H1 (cell line): ENCODE results near the gene ACADM. TPM values are rescaled to one million over a fixed set of nuclear protein-coding genes. Genes with fewer than 3 reads are reported as not detected.
A peak's percentile ranks its signal among the peaks of the same experiment; 100 is the strongest.

Experiments used
- BCL11A ChIP-seq, 2 experiments: IDR thresholded peaks; one replicate each; pipeline ENCODE4 v1.6.1; 2011; ENCODE audit warnings: low read depth in 2 of 2, low read length in 2 of 2, mild to moderate bottlenecking in 2 of 2
- CHD1 ChIP-seq: IDR thresholded peaks from 2 replicates; pipeline ENCODE4 v1.6.1; 2012; ENCODE audit warnings: low read depth, low read length, improper control_type of control experiment
- CTBP2 ChIP-seq: IDR thresholded peaks from 2 replicates; pipeline ENCODE4 v1.7.0; 2011; ENCODE audit warnings: borderline replicate concordance, mild to moderate bottlenecking, moderate library complexity, mixed read lengths, low read length; ENCODE audit not compliant: insufficient read depth, insufficient read length
- FOSL1 ChIP-seq: IDR thresholded peaks from 2 replicates; pipeline ENCODE4 v1.6.1; 2011; ENCODE audit warnings: mild to moderate bottlenecking, low read depth, low read length, moderate library complexity; ENCODE audit not compliant: insufficient read depth
- GABPA ChIP-seq: IDR thresholded peaks from 2 replicates; pipeline ENCODE4 v1.6.1; 2011; ENCODE audit warnings: mild to moderate bottlenecking, low read length, moderate library complexity, borderline replicate concordance; ENCODE audit not compliant: insufficient read depth
- HDAC6 ChIP-seq: IDR thresholded peaks from one replicate; pipeline ENCODE4 v1.7.1; 2012; ENCODE audit warnings: low read depth, mild to moderate bottlenecking, inconsistent platforms, low read length, moderate library complexity
- JUN ChIP-seq: IDR thresholded peaks from 2 replicates; pipeline ENCODE4 v1.6.1; 2011; ENCODE audit warnings: low read depth, mild to moderate bottlenecking, improper control_type of control experiment, low read length
- JUND ChIP-seq: IDR thresholded peaks from 2 replicates; pipeline ENCODE4 v1.6.1; 2011; ENCODE audit warnings: mild to moderate bottlenecking, improper control_type of control experiment, low read length
- NANOG ChIP-seq: IDR thresholded peaks from 2 replicates; pipeline ENCODE4 v1.6.1; 2011; ENCODE audit warnings: low read length, low read depth, mild to moderate bottlenecking, inconsistent platforms; ENCODE audit not compliant: insufficient read depth, poor library complexity, severe bottlenecking
- POLR2A ChIP-seq, 2 experiments: IDR thresholded peaks; 1 replicate in 1 of 2; 2 replicates in 1 of 2; pipeline ENCODE4 v1.6.1; 2011; ENCODE audit warnings: low read depth in 2 of 2, low read length in 2 of 2, mild to moderate bottlenecking in 2 of 2; ENCODE audit errors: control extremely low read depth in 1 of 2
- RBBP5 ChIP-seq: IDR thresholded peaks from 2 replicates; pipeline ENCODE4 v1.7.1; 2012; ENCODE audit warnings: low read depth, mild to moderate bottlenecking, inconsistent platforms, low read length, moderate library complexity, borderline replicate concordance
- RNF2 ChIP-seq: fragments of 200-900, 300-1000 bp; sonication (generic); IDR thresholded peaks from 2 replicates; pipeline ENCODE4 v1.7.1; 2016; ENCODE audit warnings: borderline replicate concordance, low read depth, mild to moderate bottlenecking, antibody characterized with exemption, low read length; ENCODE audit not compliant: poor library complexity, severe bottlenecking; ENCODE audit errors: missing control alignments
- RXRA ChIP-seq: IDR thresholded peaks from 2 replicates; pipeline ENCODE4 v1.6.1; 2011; ENCODE audit warnings: low read depth, mild to moderate bottlenecking, low read length, moderate library complexity; ENCODE audit not compliant: insufficient read depth
- SIN3A ChIP-seq, 2 experiments: IDR thresholded peaks in 1 of 2; conservative IDR thresholded peaks in 1 of 2; 2 replicates each; pipeline ENCODE4 v1.6.1; 2011 to 2012; ENCODE audit warnings: low read length in 2 of 2, improper control_type of control experiment in 1 of 2, low read depth in 1 of 2, mild to moderate bottlenecking in 1 of 2
- SIX5 ChIP-seq: IDR thresholded peaks from 2 replicates; pipeline ENCODE4 v1.6.1; 2011; ENCODE audit warnings: mild to moderate bottlenecking, low read depth, low read length
- SP1 ChIP-seq: IDR thresholded peaks from 2 replicates; pipeline ENCODE4 v1.6.1; 2011; ENCODE audit warnings: low read depth, low read length
- SUZ12 ChIP-seq: fragments of 200-600 bp; sonication (generic); IDR thresholded peaks from 2 replicates; pipeline ENCODE4 v1.6.1; 2012; ENCODE audit warnings: mild to moderate bottlenecking, inconsistent platforms, low read length, moderate library complexity, mixed read lengths
- TAF1 ChIP-seq: IDR thresholded peaks from 2 replicates; pipeline ENCODE4 v1.6.1; 2011; ENCODE audit warnings: mild to moderate bottlenecking, low read depth, low read length
- TAF7 ChIP-seq: optimal IDR thresholded peaks from 2 replicates; pipeline ENCODE3; 2011; ENCODE audit warnings: low read depth, mild to moderate bottlenecking, inconsistent platforms, low read length, moderate library complexity, borderline replicate concordance
- TBP ChIP-seq: IDR thresholded peaks from 2 replicates; pipeline ENCODE4 v1.6.1; 2011; ENCODE audit warnings: low read depth, low read length, improper control_type of control experiment
- TCF12 ChIP-seq: IDR thresholded peaks from 2 replicates; pipeline ENCODE4 v1.6.1; 2011; ENCODE audit warnings: low read depth, mild to moderate bottlenecking, low read length
- YY1 ChIP-seq: IDR thresholded peaks from 2 replicates; pipeline ENCODE4 v1.6.1; 2011; ENCODE audit warnings: low read depth, mild to moderate bottlenecking, low read length
- polyA plus RNA-seq, 7 experiments: library from polyadenylated mRNA; depleted of rRNA in 3 of 7; stranded (reverse) in 5 of 7; unstranded in 2 of 7; fragments of >200 nt in 5 of 7; fragments of 200-250 nt in 2 of 7; gene quantifications; 1 replicate in 5 of 7; 2 replicates in 1 of 7; 4 replicates in 1 of 7; pipeline versions ENCODE4 v1.2.1 to v1.2.3, GENCODE V29; 2011 to 2013; ENCODE audit warnings: missing spikeins in 2 of 7, mixed read lengths in 2 of 7
- total RNA-seq: library from RNA; stranded (reverse); fragmentation: NEBNext Ultra II Directional; extraction: Animal tissue kit (Norgen Biotek cat#: 25700); gene quantifications from 2 replicates; pipeline ENCODE4 v1.2.1, GENCODE V29; 2021
- TF ChIP-seq, protein P1 (sequence below): IDR thresholded peaks from 2 replicates; pipeline ENCODE4 v1.6.1; 2011; ENCODE audit warnings: low read depth, mild to moderate bottlenecking, low read length; ENCODE audit not compliant: insufficient read depth
- TF ChIP-seq, protein P2 (sequence below): IDR thresholded peaks from 2 replicates; pipeline ENCODE4 v1.6.1; 2012; ENCODE audit warnings: inconsistent platforms

ACADM gene
- total and polyA plus RNA-seq, 2 of the 8 experiments (the other 6 are each of a cell fraction or from before 2014, with no cell fraction given) = 14.3 to 40.0 TPM

DNA sequence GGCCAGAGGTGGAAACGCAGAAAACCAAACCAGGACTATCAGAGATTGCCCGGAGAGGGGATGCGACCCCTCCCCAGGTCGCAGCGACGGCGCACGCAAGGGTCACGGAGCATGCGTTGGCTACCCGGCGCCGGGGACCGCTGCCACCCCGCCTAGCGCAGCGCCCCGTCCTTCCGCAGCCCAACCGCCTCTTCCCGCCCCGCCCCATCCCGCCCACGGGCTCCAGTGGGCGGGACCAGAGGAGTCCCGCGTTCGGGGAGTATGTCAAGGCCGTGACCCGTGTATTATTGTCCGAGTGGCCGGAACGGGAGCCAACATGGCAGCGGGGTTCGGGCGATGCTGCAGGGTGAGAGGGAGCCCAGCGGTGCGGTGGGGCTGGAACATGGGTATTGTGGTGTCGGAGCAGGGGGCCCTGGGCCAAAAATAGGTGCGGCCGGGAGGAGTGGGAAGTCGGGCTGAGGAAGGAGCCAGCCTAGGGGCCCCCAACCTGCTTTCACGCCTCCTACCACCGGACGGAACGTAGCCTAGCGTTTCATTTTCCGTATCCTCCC, at the start of gene ACADM (continued):
- TF ChIP-seq, protein P1, sequence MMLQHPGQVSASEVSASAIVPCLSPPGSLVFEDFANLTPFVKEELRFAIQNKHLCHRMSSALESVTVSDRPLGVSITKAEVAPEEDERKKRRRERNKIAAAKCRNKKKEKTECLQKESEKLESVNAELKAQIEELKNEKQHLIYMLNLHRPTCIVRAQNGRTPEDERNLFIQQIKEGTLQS = no peak
- TF ChIP-seq TCF12 (no peak), SIN3A (conservative IDR thresholded peaks at IDR 0.05 in 1 of 2, IDR thresholded peaks at IDR 0.05 in 1 of 2; ENCODE audit: low read depth in 1 of 2, low read length in 2 of 2) (0 out of 4 replicates have a peak, but pooled peaks of 1 of the 2 experiments have one; percentile 39), RNF2 (no peak), SIX5 (no peak), RBBP5 (0 out of 2 replicates have a peak, but pooled peaks have one; percentile 89), POLR2A (IDR thresholded peaks at IDR 0.05; ENCODE audit: control extremely low read depth in 1 of 2, low read depth in 2 of 2, low read length in 2 of 2) (peak in 1 of 2 experiments; percentile 72; a peak in 2 of 3 replicates), CTBP2 (no peak), SP1 (no peak), YY1 (peak; percentile 66; the same call in 1 of the 2 replicates), RXRA (no peak), JUND (no peak), CHD1 (no peak), GABPA (no peak), HDAC6 (no peak), FOSL1 (no peak), TAF1 (peak; percentile 46; the same call in 1 of the 2 replicates), TBP (peak; percentile 68), SUZ12 (no peak), BCL11A (IDR thresholded peaks at IDR 0.05; ENCODE audit: low read depth in 2 of 2, low read length in 2 of 2) (no peak), NANOG (no peak), TAF7 (peak; percentile 75), JUN (no peak)
- TF ChIP-seq, protein P2, sequence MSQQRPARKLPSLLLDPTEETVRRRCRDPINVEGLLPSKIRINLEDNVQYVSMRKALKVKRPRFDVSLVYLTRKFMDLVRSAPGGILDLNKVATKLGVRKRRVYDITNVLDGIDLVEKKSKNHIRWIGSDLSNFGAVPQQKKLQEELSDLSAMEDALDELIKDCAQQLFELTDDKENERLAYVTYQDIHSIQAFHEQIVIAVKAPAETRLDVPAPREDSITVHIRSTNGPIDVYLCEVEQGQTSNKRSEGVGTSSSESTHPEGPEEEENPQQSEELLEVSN = peak; percentile 42; the same call in 1 of the 2 replicates
